Astrocyte (in vitro differentiated cells and primary cell): Measurements from ENCODE around the gene MATN1. TPM values are rescaled to one million over a fixed set of nuclear protein-coding genes. Genes with fewer than 3 reads are reported as not detected.

Experiments
- DNase-seq: peaks from one replicate; pipeline ENCODE4 v3.0.0-alpha.2; 2010; ENCODE audit warnings: low read depth
- FAIRE-seq: peaks from 2 replicates; lab custom pipeline; 2011; peaks lifted over from hg19 to GRCh38; lab: Jason Lieb, UNC
- H2AFZ ChIP-seq: 2 replicates; pipeline ENCODE4 v1.6.0; 2012; ENCODE audit warnings: low read depth, low read length, inconsistent platforms
- H3K27ac ChIP-seq: 2 replicates; pipeline ENCODE4 v1.5.1; 2011; ENCODE audit warnings: low read depth, low read length, inconsistent platforms
- H3K27me3 ChIP-seq: 2 replicates; pipeline ENCODE4 v1.6.0; 2011; ENCODE audit warnings: low read length, inconsistent platforms; ENCODE audit not compliant: insufficient read depth
- H3K36me3 ChIP-seq: 2 replicates; pipeline ENCODE4 v1.5.1; 2011; ENCODE audit warnings: low read length, inconsistent platforms; ENCODE audit not compliant: insufficient read depth
- H3K4me1 ChIP-seq: 2 replicates; pipeline ENCODE4 v1.5.1; 2011; ENCODE audit warnings: low read length, inconsistent platforms; ENCODE audit not compliant: insufficient read depth
- H3K4me2 ChIP-seq: 2 replicates; pipeline ENCODE4 v1.6.0; 2012; ENCODE audit warnings: low read length, inconsistent platforms
- H3K4me3 ChIP-seq: 2 replicates; pipeline ENCODE4 v1.5.1; 2011; ENCODE audit warnings: low read depth, mild to moderate bottlenecking, low read length, inconsistent platforms; ENCODE audit not compliant: insufficient read depth
- H3K79me2 ChIP-seq: 2 replicates; pipeline ENCODE4 v1.6.0; 2012; ENCODE audit warnings: mild to moderate bottlenecking, low read length, inconsistent platforms; ENCODE audit not compliant: insufficient read depth
- H3K9ac ChIP-seq: 2 replicates; pipeline ENCODE4 v1.6.0; 2012; ENCODE audit warnings: mild to moderate bottlenecking, low read length, inconsistent platforms
- H3K9me3 ChIP-seq: 2 replicates; pipeline ENCODE4 v1.5.1; 2012; ENCODE audit warnings: low read depth, mild to moderate bottlenecking, low read length, inconsistent platforms; ENCODE audit not compliant: insufficient read depth
- H4K20me1 ChIP-seq: 2 replicates; pipeline ENCODE4 v1.6.0; 2012; ENCODE audit warnings: low read length, inconsistent platforms; ENCODE audit not compliant: insufficient read depth
- H3K27ac Mint-ChIP-seq: one replicate; pipeline ENCODE4 v1.8.0; 2021; ENCODE audit warnings: mild to moderate bottlenecking, mixed read lengths; ENCODE audit not compliant: unreplicated experiment
- H3K27me3 Mint-ChIP-seq: one replicate; pipeline ENCODE4 v1.8.0; 2021; ENCODE audit warnings: low read depth, mixed read lengths; ENCODE audit not compliant: unreplicated experiment
- H3K36me3 Mint-ChIP-seq: one replicate; pipeline ENCODE4 v1.8.0; 2021; ENCODE audit warnings: low read depth, mixed read lengths; ENCODE audit not compliant: unreplicated experiment
- H3K4me1 Mint-ChIP-seq: one replicate; pipeline ENCODE4 v1.8.0; 2021; ENCODE audit warnings: low read depth, mixed read lengths; ENCODE audit not compliant: unreplicated experiment
- H3K4me3 Mint-ChIP-seq: one replicate; pipeline ENCODE4 v1.8.0; 2021; ENCODE audit warnings: mild to moderate bottlenecking, moderate library complexity, mixed read lengths; ENCODE audit not compliant: unreplicated experiment
- H3K9me3 Mint-ChIP-seq: one replicate; pipeline ENCODE4 v1.8.0; 2021; ENCODE audit warnings: mild to moderate bottlenecking, mixed read lengths; ENCODE audit not compliant: unreplicated experiment
- CTCF ChIP-seq: IDR thresholded peaks from 2 replicates; pipeline ENCODE4 v1.5.1; 2011; ENCODE audit warnings: low read depth, mild to moderate bottlenecking, inconsistent platforms, low read length, moderate library complexity; ENCODE audit not compliant: insufficient read depth
- EZH2 ChIP-seq: IDR thresholded peaks from 2 replicates; pipeline ENCODE4 v1.6.1; 2012; ENCODE audit warnings: mild to moderate bottlenecking, low read length, inconsistent platforms; ENCODE audit not compliant: insufficient read depth
- total RNA-seq: library from RNA; stranded (reverse); gene quantifications from 2 replicates; pipeline ENCODE4 v1.2.1, GENCODE V29; 2021

The MATN1 gene
- total RNA-seq, 1 donor from 2014 or later = 0.32 TPM

GRCh38 chr1:30748699-30749401, 25.5 kb upstream of the MATN1 start:
- Histone ChIP-seq H3K27ac (no peak overlapping the region), H3K4me1 (no peaks in the 10 kb centered on the region), H3K9ac (no peak overlapping the region), H3K36me3 (no peaks in the 10 kb centered on the region), H3K79me2 (no peaks in the 10 kb centered on the region), H2AFZ (no peak overlapping the region), H3K9me3 (no peaks in the 10 kb centered on the region), H4K20me1 (no peaks in the 10 kb centered on the region), H3K27me3 (peaks cover 13% of the 10 kb centered on the region), H3K4me3 (no peak overlapping the region), H3K4me2 (no peak overlapping the region)
- H3K36me3 Mint-ChIP-seq = no peaks in the 10 kb centered on the region
- H3K27me3 Mint-ChIP-seq = peaks cover 29% of the 10 kb centered on the region
- H3K27ac Mint-ChIP-seq = no peak overlapping the region
- DNase-seq (no peak), FAIRE-seq (no peak)
- H3K4me3 Mint-ChIP-seq = no peak overlapping the region
- no peaks in the 10 kb centered on the region for H3K9me3 Mint-ChIP-seq
- peaks cover 23% of the 10 kb centered on the region for H3K4me1 Mint-ChIP-seq
- TF ChIP-seq EZH2 (no peak), CTCF (no peak)

DNA sequence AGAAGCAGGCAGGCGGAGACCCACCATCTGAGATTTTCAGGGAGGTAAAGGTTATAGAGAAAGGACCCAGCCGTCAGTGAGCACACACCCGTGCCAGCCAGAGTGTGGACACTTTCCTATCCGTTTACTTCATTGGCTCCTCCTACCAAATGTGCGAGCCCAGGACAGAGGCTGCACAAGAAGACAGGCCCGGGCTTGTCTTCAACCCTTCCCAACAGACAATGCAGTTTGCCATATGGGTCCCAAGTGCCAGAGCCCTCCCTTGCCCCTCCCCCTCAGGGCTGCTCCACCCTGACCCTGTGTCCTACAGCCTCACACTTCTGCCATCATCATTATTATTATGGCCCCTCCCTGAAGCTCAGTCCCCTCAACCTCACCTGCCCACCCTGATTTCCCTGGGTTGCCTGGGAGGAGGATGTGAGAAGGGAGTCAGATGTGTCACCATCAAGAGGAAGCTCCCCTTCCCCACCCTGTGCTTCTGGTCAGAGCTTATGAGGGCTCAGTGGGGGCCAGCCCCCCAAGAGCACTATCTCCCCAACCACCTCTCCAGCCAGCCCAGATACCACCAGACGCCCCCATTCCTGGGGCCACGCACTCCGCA, 24.8 kb upstream of the MATN1 start:
- Histone ChIP-seq H3K9ac (no peak overlapping the region), H4K20me1 (no peaks in the 10 kb centered on the region), H3K4me1 (no peaks in the 10 kb centered on the region), H3K9me3 (no peaks in the 10 kb centered on the region), H3K79me2 (no peaks in the 10 kb centered on the region), H3K36me3 (no peaks in the 10 kb centered on the region), H3K27me3 (peaks cover 8% of the 10 kb centered on the region), H3K4me2 (no peak overlapping the region), H3K4me3 (no peak overlapping the region), H3K27ac (no peak overlapping the region), H2AFZ (no peak overlapping the region)
- peaks cover 23% of the 10 kb centered on the region for H3K4me1 Mint-ChIP-seq
- H3K36me3 Mint-ChIP-seq = no peaks in the 10 kb centered on the region
- H3K4me3 Mint-ChIP-seq = no peak overlapping the region
- FAIRE-seq (no peak), DNase-seq (no peak)
- TF ChIP-seq CTCF (no peak), EZH2 (no peak)
- H3K27me3 Mint-ChIP-seq = peaks cover 29% of the 10 kb centered on the region
- peaks cover 1% of the 10 kb centered on the region for H3K9me3 Mint-ChIP-seq
- H3K27ac Mint-ChIP-seq = no peak overlapping the region
